SK-N-SH (cell line): ENCODE measurements around the gene FGF8.

Experiments
- CHD2 ChIP-seq: fragments of 150-350 bp; IDR thresholded peaks from 2 replicates; pipeline ENCODE4 v1.6.1; 2018; ENCODE audit warnings: low read length; ENCODE audit not compliant: partially characterized antibody
- CTCF ChIP-seq: fragments of 200-600 bp; sonication (generic); IDR thresholded peaks from 2 replicates; pipeline ENCODE4 v1.6.1; 2017; ENCODE audit warnings: antibody characterized with exemption, mild to moderate bottlenecking, moderate library complexity
- RCOR1 ChIP-seq: fragments of 150-350 bp; IDR thresholded peaks from 2 replicates; pipeline ENCODE4 v1.6.1; 2017; ENCODE audit warnings: antibody characterized with exemption, low read length
- SMC3 ChIP-seq: IDR thresholded peaks from 2 replicates; pipeline ENCODE4 v1.6.1; 2012; ENCODE audit warnings: low read depth, low read length, improper control_type of control experiment

- TF ChIP-seq SMC3, result no peak
- no peak for TF ChIP-seq CHD2
- TF ChIP-seq CTCF, result no peak
- no peak for TF ChIP-seq RCOR1
Measured at GRCh38 chr10:101780187-101780817, 4.4 kb upstream of the FGF8 start.
